Body of pancreas (tissue), 4 donors: Measurements from ENCODE around the gene IL4I1. TPM values are rescaled to one million over a fixed set of nuclear protein-coding genes. Genes with fewer than 3 reads are reported as not detected.
A peak's percentile ranks its signal among the peaks of the same experiment; 100 is the strongest.

Experiments used
- ATAC-seq: fragments of 150-250 bp; one replicate; pipeline ENCODE4 v1.9.1; 2016
- DNase-seq, 4 donors: peaks; one replicate each; pipeline ENCODE4 v3.0.0-alpha.2; 2019
- H3K27ac ChIP-seq, 4 donors: fragments of 200-600 bp; sonication (generic); 1 replicate in 3 of 4; 2 replicates in 1 of 4; pipeline versions ENCODE4 v1.5.1 to v1.6.1; 2016 to 2019; ENCODE audit warnings: mild to moderate bottlenecking in 1 of 4, mixed read lengths in 1 of 4, moderate library complexity in 1 of 4
- H3K27me3 ChIP-seq, 2 donors: fragments of 200-600 bp; sonication (generic); one replicate each; pipeline ENCODE4 v1.6.0; 2016; ENCODE audit warnings: mild to moderate bottlenecking in 1 of 2
- H3K36me3 ChIP-seq, 2 donors: fragments of 200-600 bp; sonication (generic); replicated peaks in 1 of 2; 2 replicates each; pipeline ENCODE4 v1.5.1; 2016; ENCODE audit warnings: low read depth in 2 of 2; ENCODE audit not compliant: insufficient read depth in 1 of 2
- H3K4me1 ChIP-seq: fragments of 200-600 bp; sonication (generic); one replicate; pipeline ENCODE4 v1.6.0; 2016
- H3K4me3 ChIP-seq, 2 donors: fragments of 200-600 bp; sonication (generic); 1 replicate in 1 of 2; 2 replicates in 1 of 2; pipeline ENCODE4 v1.5.1; 2016 to 2019
- H3K9me3 ChIP-seq, 3 donors: fragments of 200-600 bp; sonication (generic); 1 replicate in 2 of 3; 2 replicates in 1 of 3; pipeline ENCODE4 v1.5.1; 2016
- POLR2A ChIP-seq, 3 donors: fragments of 450-650 bp; IDR thresholded peaks; one replicate each; pipeline ENCODE4 v1.6.1; 2016; ENCODE audit warnings: antibody characterized with exemption in 3 of 3, mild to moderate bottlenecking in 2 of 3
- WGBS, 2 donors: methylation state at CpG; one replicate each; pipeline ENCODE4 v1.1.5; 2017; 5-methylcytosine and 5-hydroxymethylcytosine counted together
- intact Hi-C: fragments of 100-400 bp; cut with DNase I; formaldehyde crosslinking; loops from one replicate; pipeline ENCODE4 v1.15.1; 2023
- total RNA-seq, 2 donors: library from RNA; depleted of rRNA; stranded (reverse); fragments of >200 nt; gene quantifications; one replicate each; pipeline ENCODE4 v1.1.0, GENCODE V29; 2016
- TF ChIP-seq, protein P1 (sequence below), 7 experiments: fragments of 450-650 bp in 4 of 7; fragments of 200-600 bp in 3 of 7; sonication (generic) in 3 of 7; IDR thresholded peaks; one replicate each; pipeline ENCODE4 v1.5.1; 2016 to 2019; ENCODE audit warnings: antibody characterized with exemption in 7 of 7

The IL4I1 gene
- total RNA-seq, 2 donors from 2014 or later = 0.52 TPM; not detected in 1

DNA sequence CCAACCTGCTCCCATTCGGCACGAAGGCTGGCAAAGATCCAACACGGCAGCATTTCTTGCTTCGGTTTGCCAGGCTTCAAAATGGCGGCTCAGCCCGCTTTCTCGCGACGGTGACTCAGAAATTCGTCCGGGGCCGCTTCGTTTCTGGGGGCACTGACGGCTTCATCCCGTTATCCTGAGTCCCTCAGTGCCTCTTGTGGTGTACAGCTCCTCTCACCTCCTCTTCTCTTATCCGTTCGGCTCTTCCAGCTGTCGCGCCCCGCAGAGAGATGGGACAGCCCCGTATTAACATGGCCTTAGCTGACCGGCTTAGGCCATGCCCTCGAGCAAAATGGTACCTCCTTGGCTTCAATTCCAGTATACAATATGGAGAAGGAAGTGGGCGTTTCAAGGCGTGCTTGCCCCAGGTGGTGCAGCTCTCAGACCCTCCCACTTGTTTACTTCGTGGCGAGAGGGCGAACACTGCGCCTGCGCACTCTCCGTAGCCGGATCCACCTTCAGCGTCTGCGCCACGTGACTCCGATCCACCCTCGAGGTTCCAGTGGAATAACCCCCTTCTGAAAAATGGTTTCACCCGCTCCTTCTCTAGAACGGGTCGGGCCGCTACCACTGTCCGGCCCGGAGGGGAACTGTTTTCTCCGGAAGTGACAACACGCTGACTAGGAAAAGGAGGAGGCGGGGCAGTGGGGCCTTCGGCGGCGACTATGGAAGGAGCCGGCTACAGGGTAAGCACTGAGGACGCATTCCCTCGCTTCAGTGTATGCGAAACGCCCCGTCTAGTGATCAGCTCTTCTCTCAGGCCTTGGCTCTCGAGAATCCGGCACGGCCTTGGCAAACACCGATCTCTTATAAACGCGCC is 19.4 kb downstream of the IL4I1 start, which contains the start of the genes AKT1S1 and TBC1D17:
AKT1S1 (minus strand) TSS at position 336 of the 859 bp plus-strand sequence. CDS start 4,060 bp downstream, outside the sequence.
TBC1D17 (plus strand) TSS at position 683 of the 859 bp plus-strand sequence; CDS start at position 705, 22 bp downstream.
- DNase-seq (peak; percentile 99 to 100 (median 100)), ATAC-seq (peak; percentile 80)
- 0 to 1% methylated on average over 34 to 61 of the region's 61 CpGs for WGBS, 2 donors
- Histone ChIP-seq H3K27me3 (no peaks in the 10 kb centered on the region), H3K4me3 (peak within 1 kb of the TSS; percentile 65 to 92), H3K9me3 (no peaks in the 10 kb centered on the region), H3K4me1 (peaks cover 27% of the 10 kb centered on the region), H3K36me3 (peaks cover 9 to 20% of the 10 kb centered on the region in 2 donors), H3K27ac (peak within 1 kb of the TSS; percentile 96 to 99 (median 98))
- intact Hi-C loops = no loop called here
- peak; percentile 63 to 94 (median 87) for TF ChIP-seq POLR2A (IDR thresholded peaks at IDR 0.05)
- TF ChIP-seq, protein P1, sequence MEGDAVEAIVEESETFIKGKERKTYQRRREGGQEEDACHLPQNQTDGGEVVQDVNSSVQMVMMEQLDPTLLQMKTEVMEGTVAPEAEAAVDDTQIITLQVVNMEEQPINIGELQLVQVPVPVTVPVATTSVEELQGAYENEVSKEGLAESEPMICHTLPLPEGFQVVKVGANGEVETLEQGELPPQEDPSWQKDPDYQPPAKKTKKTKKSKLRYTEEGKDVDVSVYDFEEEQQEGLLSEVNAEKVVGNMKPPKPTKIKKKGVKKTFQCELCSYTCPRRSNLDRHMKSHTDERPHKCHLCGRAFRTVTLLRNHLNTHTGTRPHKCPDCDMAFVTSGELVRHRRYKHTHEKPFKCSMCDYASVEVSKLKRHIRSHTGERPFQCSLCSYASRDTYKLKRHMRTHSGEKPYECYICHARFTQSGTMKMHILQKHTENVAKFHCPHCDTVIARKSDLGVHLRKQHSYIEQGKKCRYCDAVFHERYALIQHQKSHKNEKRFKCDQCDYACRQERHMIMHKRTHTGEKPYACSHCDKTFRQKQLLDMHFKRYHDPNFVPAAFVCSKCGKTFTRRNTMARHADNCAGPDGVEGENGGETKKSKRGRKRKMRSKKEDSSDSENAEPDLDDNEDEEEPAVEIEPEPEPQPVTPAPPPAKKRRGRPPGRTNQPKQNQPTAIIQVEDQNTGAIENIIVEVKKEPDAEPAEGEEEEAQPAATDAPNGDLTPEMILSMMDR (IDR thresholded peaks at IDR 0.05) = peak in 1 of 7 experiments; percentile 1

DNA sequence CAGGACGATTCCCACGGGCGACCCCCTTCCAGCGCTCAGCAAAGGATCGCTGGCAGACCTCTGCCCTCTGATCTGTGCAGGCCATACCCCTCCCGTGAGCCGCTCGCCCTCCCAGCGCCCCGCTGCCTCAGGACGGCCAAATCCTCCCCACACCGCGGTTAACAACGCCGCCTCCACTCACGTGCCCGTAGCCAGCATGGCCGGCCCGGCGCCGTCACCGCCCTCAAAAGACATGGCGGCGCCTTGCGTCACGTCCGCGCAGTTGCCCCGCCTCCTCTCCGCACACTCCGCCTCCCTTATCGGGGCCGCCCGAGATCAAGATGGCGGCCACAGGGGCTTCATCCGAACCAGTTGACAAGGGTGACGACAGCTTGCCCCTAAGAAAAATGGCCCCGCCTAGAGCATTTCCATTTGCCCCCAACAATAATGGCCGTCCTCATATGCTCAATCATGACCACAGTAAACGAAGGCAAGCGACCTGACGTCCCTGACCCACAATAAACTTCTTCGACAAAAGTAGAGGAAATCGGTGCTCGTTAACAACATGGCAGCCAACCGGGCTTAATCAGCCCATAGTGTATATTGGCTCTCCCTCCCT is 20.2 kb downstream of the IL4I1 start:
- no peaks in the 10 kb centered on the region for H3K27me3 ChIP-seq
- TF ChIP-seq, protein P1 (IDR thresholded peaks at IDR 0.05) = peak in 1 of 7 experiments; percentile 8
- TF ChIP-seq POLR2A (IDR thresholded peaks at IDR 0.05) = peak in 1 of 3 donors; percentile 29
- peaks cover 9 to 14% of the 10 kb centered on the region in 2 donors for H3K36me3 ChIP-seq
- DNase-seq = peak; percentile 98 to 99 (median 98)
- H3K4me3 ChIP-seq = peak overlapping the region; percentile 65 to 92
- intact Hi-C loops = no loop called here
- 0% methylated on average over 17 to 46 of the region's 46 CpGs for WGBS, 2 donors
- no peaks in the 10 kb centered on the region for H3K9me3 ChIP-seq
- H3K4me1 ChIP-seq = peaks cover 27% of the 10 kb centered on the region
- peak overlapping the region; percentile 96 to 99 (median 98) for H3K27ac ChIP-seq
- ATAC-seq = peak; percentile 74

DNA sequence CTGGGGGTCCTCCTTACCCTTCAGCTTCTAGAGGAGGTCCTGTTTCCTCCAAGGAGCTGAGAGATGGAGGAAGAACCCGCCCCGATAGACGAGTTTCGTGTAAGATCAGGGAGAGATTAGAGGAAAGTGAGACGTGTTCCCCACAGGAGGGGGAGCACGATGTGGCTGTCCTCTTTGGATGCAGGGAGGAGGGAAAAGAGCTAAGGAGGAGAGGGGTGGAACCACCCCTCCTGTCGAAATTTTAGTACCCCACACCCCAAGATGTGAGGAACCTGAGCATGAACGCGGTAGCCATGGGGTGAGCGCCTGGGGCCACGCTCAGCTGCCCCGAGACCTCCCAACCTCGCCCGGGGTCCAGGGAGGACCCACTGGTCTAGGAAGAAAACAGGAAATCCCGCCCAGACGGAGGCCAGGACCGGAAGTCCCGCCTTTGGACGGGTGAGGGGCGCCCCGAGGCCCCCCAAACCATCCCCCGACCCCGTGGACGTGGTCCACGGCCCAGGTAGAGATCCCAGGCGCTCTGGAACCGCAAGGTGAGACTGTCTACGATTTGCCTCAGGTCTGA is 20.7 kb downstream of the IL4I1 start:
- WGBS, 2 donors = 0 to 1% methylated on average over 13 to 28 of the region's 28 CpGs
- Histone ChIP-seq H3K27me3 (no peaks in the 10 kb centered on the region), H3K4me1 (peaks cover 28% of the 10 kb centered on the region), H3K9me3 (no peaks in the 10 kb centered on the region), H3K4me3 (peak overlapping the region; percentile 65 to 92), H3K36me3 (peaks cover 9% of the 10 kb centered on the region in 2 donors), H3K27ac (peak overlapping the region; percentile 96 to 99 (median 98))
- peak in 2 of 4 donors; percentile 48 to 52 for DNase-seq
- ATAC-seq = no peak
- intact Hi-C loops = no loop called here
- TF ChIP-seq, protein P1 (IDR thresholded peaks at IDR 0.05) = no peak
- TF ChIP-seq POLR2A (IDR thresholded peaks at IDR 0.05) = no peak

DNA sequence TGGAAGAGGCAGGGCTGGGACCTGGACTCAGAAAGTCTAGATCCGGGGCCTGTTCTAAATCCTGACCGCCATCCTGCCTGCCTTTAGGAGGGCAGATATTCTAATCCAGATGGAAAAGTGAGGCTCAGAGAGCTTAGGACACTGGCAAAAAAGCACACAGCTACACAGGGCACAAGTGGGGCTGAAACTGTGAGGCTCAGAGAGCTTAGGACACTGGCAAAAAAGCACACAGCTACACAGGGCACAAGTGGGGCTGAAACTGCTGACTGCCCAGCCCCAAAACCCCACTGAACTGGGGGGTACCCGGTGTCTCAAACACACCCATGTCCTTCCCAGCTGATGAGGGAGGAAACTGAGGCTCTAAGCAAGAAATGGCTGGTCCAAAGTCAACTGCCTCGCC is 21.5 kb downstream of the IL4I1 start:
- Histone ChIP-seq H3K27me3 (no peaks in the 10 kb centered on the region), H3K4me1 (peaks cover 36% of the 10 kb centered on the region), H3K27ac (peak overlapping the region in 1 of 4 donors; percentile 99), H3K36me3 (peaks cover 1 to 2% of the 10 kb centered on the region in 2 donors), H3K4me3 (no peak overlapping the region), H3K9me3 (no peaks in the 10 kb centered on the region)
- TF ChIP-seq, protein P1 (IDR thresholded peaks at IDR 0.05) = no peak
- TF ChIP-seq POLR2A (IDR thresholded peaks at IDR 0.05) = no peak
- DNase-seq = no peak
- intact Hi-C loops = no loop called here
- 72 to 81% methylated on average over 4 of the region's 4 CpGs for WGBS, 2 donors
- ATAC-seq = no peak
